GM18511 (cell line): ENCODE results near the gene SDHB.

Experiments
- ATAC-seq: cut with Tn5 transposase; IDR thresholded peaks from one replicate; pipeline ENCODE4 v1.9.1; 2021; ENCODE audit warnings: mild to moderate bottlenecking, moderate library complexity; ENCODE audit not compliant: unreplicated experiment

SDHB gene

DNA sequence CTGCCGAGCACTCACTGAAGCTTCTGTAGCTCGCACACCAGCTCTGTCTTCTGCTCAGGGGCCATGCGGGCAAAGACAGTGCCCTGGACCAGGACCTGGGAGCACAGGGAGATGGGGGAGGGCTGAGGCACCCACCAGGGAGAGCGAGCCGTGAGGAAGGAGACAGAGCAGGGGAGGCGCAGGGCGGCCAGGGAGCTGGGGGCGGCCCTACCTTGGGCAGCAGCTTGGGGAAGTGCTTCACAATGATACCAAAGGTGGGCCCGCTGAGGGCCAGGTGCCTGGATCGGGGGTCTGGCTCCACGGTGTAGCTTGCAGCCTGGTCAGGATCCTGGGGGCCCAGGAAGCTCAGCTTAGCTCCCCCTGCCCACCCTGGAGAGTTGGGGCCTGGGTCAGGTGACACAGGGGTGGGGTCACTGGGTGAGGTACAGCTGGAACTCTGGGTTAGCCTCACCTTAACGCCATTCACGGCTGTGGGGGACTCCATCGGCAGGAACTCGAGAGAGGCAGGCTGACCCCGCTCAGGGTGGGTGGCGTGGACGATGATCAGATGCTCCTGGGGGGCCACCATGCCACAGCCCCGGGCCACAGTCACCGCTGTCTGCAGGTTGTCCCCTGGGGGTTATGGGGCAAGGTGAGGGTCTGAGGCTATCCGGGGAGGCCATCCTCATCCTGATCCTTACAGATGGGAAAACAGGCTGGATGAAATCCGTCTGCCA, 64.0 kb downstream of the SDHB start:
- no peak for ATAC-seq

DNA sequence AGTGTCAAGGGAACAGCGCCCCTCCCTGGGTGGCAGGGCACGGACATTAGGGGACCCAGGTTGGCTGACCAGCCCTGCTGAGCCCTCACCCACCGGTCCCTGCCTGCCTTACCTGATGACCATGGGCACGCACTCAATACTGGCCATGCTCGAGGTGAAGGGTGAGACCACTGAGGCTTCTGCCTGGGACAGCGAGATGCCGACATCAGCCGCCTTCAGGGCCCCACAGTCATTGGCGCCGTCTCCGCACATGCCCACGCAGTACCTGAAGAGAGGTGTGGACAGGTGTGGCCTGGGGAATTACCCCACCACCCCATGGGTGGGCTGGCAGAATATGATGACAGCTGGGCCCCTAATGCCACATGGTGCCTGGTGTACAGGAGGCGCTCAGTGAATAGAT, 65.6 kb downstream of the SDHB start:
- no peak for ATAC-seq

DNA sequence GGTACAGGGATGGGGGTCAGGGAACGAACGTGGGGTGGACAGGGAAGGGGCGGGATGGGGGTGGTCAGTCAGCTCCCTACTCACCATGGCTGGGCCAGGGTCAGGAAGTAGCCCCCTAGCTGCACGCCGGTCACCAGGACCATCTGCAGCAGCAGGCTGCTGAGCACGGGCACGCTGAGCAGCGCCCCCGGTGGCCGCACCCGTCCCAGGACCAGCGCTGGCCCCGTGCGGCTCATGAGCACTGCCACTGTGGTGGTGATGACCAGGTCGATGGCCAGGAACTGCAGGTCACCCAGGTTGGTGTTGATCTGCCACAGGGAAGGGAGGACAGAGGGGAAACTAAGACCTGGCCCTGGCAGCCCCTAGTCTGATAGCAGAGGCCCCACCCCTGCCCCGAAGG, 66.9 kb downstream of the SDHB start:
- no peak for ATAC-seq

DNA sequence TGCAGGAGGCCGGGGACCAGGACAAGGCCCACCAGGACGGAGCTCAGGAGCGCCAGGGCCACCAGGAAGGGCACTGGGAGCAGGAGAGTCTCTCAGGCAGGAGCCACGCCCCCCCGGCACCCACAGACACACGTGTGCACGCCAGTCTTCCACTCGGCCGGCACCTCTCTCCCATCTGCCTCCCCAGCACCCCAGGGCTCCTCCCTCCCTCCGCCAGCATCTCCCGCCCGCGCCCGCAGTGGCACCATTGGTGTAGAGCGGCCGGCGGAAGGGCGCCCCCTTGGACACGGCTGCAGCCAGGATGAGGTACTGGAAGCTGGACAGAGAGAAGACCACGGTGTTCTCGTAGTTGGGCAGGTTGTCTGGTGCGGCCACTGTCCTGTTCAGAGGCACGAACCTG, 67.3 kb downstream of the SDHB start:
- ATAC-seq: no peak

DNA sequence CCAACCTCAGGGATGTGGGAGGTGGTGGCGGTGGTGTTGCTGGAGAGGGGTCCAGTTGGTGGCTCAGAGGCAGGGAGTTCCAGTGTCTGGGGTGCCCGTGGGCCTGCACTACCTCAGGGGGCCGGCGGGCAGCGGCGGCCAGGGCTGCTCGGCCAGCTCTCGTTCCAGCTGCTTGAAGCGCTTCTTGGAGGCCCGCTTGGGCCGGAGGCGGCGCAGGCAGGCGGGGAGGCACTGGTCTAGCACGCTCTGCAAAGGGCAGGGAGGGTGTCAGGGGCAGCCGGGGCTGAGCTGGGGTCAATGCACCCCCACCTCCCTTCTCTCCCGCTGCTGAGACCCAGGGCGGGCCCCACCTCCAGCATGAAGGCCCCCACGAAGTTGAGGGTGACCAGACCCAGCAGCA, 67.7 kb downstream of the SDHB start:
- ATAC-seq: no peak

DNA sequence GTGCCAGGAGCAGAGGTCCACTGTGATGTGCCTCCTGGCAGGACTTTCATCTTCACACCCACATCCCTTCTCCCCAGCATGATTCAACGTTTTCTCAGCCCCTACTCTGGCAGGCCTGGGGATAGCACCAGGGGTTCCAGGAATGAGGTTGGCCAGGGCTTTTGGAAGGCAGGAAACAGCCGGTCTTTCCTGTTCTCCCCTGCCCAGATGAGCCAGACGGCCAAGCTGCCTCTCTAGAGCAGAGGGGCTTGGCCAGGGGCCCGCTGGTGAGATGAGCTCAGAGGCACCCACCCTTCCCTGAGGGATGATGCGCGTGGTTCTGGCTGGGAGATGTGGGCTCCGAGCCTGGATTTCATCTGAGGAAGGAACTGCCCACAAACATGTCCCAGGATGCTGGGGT, 69.1 kb downstream of the SDHB start:
- no peak for ATAC-seq

DNA sequence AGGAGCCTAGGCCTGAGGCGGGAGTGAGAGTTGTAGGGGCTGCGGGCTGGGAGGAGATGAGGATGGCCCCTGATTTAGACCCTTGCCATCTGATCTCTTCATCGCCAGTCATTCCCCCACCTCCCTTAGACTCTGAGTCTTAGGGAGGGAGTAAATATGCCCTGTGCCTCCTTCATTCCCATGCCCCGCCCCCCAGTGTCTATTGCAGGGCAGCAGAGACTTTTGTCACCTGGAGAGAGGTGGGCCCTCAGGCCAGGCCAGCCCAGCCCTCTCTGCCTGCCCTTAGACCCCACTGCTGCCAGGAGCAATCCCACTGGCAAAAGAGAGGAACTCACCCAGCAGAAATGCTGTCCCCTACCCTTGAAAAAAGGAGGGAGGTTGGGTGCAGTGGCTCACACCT, 70.2 kb downstream of the SDHB start:
- no peak for ATAC-seq

DNA sequence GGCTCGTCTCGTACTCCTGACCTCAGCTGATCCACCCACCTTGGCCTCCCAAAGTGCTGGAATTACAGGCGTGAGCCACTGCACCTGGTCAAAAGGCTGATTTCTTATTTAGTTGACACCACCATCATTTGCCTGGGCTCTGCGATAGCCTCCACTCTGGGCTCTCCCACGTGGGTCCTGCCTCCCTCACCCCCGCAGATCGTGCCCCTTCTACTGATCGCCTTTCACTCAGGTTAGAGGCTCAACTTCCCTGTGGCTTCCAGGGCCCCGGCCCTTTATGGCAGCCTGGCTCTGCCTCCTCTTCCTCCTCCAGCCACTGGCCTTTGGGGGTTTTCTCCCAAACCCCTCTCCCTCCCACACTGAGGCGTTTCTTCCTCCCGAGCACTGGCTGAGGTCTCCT, 70.9 kb downstream of the SDHB start:
- ATAC-seq: no peak

DNA sequence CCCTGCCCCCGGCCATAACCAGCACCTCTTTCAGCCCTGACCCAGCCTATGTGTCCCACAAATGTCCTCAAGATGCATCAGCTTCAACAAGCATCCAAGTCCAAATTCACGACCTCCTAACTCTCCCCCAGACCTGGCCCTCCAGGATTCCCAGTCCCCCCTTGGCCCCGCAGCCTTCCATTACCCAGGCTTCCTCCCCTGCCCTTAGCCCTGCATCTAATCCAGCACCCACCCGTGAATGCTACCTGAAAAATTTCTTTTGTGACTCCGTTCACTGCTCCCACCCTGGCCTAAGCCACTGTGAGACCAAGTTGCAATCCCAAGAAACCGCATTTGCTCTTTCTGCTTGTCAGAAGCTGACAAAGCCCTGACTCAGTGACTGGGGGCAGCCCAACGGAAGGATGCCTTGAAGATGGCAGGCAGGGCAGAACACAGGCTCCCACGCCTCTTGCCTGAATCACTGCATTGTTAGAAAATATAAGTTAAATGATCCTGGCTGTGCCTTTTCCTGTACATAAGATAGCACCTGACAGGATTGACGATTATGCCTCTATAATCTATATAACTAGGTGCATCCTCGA, 72.5 kb downstream of the SDHB start:
- ATAC-seq: no peak

DNA sequence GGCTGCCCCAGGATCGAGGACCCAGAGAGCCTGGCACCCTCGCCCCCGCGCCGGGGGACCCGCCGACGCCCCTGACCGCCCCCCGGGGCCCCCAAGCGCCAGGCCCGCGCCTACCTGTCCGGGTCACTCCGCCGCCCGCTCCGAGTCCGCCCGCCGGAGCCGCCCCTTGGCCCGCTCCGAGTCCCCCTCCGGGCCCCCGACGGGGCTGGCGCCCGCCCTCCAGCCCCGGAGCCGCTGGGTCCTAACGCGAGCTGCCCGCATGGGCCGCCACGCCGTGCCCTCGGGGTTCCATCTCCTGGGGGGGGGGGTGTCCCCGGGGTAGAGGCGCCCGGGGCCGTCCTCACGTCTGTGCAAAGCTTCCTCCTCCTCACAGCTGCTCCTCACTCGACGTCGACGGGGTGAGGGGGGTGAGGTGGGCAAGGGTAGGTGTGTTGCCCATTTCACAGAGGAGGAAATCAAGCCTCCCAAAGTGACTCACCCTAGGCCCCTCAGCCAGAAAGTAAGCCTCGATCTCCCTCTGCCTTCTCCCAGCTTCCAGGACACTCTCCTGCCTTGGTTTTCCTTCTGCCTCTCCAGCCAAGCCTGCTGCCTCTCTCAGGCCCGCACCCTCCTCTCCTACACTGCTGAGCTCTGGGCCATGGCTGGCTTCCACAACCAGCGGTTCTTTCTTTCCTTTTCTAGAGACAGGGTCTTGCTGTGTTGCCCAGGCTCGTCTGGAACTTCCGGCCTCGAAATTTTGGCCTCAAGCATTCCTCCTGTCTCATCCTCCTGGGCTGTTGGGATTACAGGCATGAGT, 73.2 kb downstream of the SDHB start, which contains the start of gene MFAP2:
Gene MFAP2, minus strand, starts transcription at position 148 of the 796 bp plus-strand sequence. CDS start 2,347 bp downstream, outside the sequence.
- no peak for ATAC-seq

DNA sequence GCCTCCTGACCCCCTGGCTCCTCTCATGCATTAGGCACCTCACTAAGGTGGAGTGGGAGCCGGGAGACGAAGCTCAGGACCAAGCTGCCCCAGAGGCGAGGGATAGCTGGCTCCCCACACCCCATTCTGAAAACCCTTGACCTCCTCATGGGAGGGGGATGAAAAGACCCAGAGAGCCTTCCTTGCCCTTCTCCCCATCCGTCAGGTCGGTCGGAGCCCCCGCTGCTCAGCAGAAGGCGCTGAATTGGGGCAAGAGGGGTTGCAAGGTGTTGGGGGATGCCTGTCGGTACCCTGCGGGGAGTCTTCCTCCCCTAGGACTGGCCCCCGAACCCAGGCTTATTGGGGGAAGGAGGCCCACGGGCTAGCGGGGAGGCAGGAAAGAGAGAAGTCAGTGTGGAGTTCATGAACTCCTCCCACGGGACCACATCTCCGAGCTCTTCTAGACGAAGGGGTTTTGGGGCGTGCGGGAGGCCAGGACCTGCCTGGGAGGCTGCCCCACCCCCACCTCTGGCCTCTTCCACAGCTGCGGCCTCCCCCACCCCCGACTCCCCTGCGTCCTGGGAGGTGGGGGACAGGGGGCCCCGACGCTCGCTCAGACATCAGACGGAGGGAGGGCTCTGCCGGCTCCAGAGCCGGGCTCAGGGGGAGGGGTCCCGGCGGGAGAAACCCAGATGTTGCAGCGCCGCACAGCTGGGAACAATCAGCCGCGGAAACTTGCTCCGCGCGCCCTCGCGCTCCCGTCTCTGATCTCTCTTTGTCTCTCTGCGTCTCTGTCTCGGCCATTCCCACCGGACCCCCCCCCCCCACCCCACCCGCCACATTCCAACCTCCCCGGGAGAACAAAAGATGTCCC, 74.1 kb downstream of the SDHB start:
- ATAC-seq: no peak

DNA sequence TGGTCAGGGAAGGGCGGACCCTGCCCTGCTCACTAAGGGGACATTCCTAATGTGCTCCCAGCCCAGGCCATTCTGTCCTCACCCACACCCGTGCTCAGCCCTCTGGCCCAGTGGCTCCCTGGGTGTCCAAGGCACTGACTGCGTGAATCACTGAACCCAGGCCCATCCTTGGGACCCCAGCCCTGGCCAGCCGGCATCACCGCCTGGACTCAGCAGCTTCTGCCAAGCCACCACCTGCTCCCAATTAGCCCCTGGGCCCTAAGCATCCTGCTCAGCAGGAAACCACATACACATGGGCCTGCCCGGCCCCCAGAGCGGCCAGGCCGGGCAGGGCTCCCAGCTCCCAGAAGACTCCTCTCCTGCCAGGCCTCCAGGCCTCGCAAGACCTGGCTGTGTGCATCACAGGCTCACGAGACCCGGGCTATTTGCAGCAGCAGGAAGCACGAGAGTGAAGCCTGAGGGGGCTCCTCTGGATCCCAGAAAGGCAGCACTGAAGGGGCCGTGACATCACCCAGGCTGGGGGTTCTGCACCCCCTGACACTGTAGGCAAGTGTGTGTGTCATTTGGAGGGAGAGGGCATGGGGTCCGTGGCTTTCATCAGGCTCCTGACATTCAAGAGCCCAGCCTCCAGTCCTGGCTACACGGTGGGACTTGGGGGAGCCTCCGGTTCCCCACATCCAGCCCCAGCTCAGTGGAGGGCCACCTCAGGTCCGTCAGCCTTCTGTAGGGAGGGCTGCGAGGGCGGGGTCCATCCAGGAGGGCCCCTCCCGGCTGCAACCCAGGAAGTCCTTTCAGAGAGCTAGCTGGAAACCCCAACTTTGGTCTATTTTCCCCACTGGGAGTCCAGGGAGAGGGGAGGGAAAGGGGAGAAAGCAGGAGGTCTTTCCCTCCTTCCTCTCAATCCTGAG, 75.0 kb downstream of the SDHB start:
- no peak for ATAC-seq

DNA sequence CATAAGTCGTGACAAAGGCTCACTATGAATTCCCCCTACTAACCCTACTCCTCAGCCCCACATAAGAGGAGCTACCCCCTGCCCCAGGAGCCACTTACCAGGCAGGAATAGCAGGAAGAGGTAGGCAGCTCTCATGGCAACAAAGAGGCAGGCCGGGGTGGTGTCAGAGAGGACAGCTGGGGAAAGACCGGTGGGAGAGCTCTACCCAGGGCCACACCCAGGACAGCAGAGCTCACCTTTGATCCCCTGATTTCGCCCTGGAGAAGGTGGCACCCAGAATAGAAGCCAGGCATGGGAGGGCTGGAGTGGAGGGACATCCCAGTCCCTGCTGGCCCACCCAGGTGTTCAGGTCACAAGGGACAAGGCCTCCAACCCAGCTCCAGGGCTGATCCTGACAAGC, 75.7 kb downstream of the SDHB start:
- ATAC-seq: no peak

DNA sequence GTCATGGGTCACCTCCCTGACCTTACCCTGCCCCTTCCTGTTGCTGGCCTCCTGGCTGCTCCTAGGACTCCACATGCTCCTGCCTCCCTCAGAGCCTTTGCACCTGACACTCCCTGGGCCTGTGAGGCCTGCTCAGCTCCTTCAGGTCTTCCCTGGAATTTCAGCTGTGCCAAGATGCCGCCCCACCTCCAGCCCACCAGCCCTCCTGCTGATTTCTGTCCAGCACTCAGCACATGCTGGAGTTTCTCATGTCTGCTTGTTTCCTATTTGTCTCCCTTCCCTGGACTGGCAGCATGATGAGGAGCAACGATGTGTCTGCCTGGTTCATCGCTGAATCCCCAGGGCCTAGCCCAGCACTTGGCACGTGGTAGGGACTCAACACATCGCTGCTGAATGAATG, 76.5 kb downstream of the SDHB start:
- no peak for ATAC-seq

DNA sequence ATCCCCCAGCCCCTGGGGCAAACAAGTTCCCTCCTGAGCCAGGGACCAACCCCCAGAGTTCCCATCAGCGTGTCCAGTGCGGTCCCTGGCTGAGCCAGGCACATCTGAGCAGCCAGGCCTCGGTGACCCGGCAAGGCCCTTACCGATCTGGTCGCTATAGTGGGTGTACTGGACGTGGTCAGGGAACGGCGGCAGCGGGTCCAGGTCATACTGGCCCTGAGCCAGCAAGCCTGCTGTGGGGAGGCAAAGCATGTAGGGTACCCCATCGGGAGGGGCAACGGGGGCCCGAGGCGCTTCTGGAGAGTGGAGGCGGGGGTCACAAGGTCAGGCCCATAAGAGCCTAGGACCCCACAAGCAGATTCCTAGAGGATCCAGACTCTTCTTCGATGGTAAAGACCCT, 76.9 kb downstream of the SDHB start:
- no peak for ATAC-seq

DNA sequence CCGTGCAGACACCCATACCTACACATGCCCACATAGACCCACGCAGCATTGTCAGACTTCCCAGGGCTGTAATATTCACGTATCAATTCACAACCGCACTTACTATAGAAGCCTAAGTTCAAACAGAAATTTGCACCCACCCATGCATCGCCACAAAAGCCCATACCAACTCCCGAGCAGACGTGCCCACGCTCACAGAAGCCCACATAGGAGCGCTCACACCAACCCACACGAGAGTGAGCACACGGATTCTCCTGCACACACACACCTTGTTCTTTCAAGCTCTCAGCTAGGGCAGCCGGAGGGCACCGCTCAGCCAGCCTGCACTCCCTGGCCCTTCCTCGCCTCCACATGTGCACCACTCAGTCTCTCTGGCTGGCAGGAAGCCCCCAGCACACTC, 78.0 kb downstream of the SDHB start:
- no peak for ATAC-seq

DNA sequence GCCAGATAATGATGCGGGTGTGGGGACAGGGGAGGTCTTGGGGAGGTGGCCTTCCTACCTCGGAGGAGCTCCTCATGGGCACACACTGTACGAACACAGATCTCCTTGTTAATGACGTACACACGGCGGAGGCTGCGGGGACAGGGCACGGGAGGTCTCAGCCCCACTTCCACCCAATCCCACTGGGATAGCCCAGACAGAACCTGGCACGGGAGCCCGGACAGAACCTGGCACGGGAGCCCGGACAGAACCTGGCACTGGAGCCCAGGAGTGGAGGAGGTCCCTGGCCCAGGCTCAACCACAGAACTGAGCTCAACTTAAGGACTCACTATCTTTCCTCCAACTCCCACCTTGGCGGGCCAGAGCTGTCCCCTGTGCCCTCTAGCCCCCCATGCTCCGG, 78.6 kb downstream of the SDHB start:
- ATAC-seq: no peak

DNA sequence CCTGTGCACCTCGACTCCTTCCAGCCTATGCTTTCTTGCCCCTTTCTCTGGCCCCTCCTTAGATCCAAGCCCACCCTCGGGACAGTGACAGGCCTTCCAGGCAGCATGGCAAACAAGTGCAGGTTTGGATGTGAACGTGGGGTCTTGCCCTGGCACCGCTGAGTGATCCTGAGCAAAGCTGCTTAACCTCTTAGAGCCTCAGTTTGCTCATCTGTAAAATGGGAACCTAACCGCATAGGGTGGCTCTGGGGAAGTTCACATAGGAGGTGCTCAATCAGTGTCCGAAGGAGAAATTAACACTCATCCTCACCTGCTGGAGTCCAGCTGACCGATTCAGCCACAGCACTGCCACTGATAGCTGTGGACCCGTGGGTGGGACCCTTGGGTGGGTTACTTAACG, 80.6 kb downstream of the SDHB start:
- ATAC-seq: no peak

DNA sequence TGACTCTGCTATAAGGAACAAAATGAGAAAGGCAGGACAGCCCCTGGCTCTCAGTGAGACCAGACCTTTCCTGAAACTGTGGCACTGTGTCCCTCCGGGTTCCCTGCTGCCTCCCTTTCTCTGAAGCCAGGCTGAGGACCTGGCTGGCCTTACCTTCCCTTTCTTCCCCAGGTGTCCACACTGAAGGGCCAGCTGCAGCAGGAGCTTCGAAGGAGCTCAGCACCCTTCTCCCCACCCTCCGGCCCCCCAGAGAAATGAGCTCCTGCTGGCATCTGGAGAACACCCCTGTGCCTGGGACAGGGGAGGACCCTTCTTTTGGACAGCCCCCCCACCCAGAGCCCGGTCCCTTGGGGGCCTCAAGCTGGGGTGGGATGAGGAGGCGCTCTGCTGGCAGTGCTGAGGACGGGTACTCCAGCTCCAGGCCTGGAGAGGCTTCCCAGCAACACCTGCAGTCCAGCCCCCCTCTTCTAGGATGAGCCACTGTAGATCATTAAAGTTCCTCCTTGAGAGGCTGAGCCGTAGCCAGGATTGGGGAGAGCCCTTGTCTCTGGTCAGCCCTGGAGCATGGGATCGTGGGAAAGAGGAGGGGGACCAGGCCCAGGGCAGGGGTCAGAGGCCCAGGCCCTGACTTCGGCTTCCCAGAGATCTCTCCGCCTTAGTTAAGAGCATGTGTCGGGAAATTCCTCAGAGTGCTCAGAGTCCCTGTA, 81.5 kb downstream of the SDHB start:
- no peak for ATAC-seq
